Memory B cell (primary cell): ENCODE measurements around the gene KRT9.
"Not testable (repeated sequence)": the region's sequence is repeated elsewhere in the genome, so short reads cannot be mapped to it uniquely, and the experiment has no call there.

Experiments used
- ATAC-seq: fragments of 150-1000 bp; cut with Tn5 transposase; 2 replicates; pipeline ENCODE4 v1.10.0; 2021; ENCODE audit warnings: low read depth, mild to moderate bottlenecking, moderate library complexity
- DNase-seq, 2 donors: peaks; one replicate each; pipeline ENCODE4 v3.0.0; 2022; ENCODE audit warnings: low spot score in 2 of 2
- H3K27ac Mint-ChIP-seq: one replicate; pipeline ENCODE4 v1.8.0; 2022; ENCODE audit warnings: mild to moderate bottlenecking, moderate library complexity, mixed read lengths
- H3K27me3 Mint-ChIP-seq: one replicate; pipeline ENCODE4 v1.8.0; 2022; ENCODE audit warnings: mixed read lengths
- H3K36me3 Mint-ChIP-seq: one replicate; pipeline ENCODE4 v1.8.0; 2022; ENCODE audit warnings: mild to moderate bottlenecking, mixed read lengths
- H3K4me1 Mint-ChIP-seq: one replicate; pipeline ENCODE4 v1.8.0; 2022; ENCODE audit warnings: mixed read lengths
- H3K4me3 Mint-ChIP-seq: one replicate; pipeline ENCODE4 v1.8.0; 2022; ENCODE audit warnings: mild to moderate bottlenecking, moderate library complexity, mixed read lengths
- H3K9me3 Mint-ChIP-seq: one replicate; pipeline ENCODE4 v1.8.0; 2022; ENCODE audit warnings: mixed read lengths

KRT9 gene

GRCh38 chr17:41613277-41614082 lies 41.6 kb upstream of the KRT9 start:
- H3K27ac Mint-ChIP-seq, result no peak overlapping the region
- ATAC-seq, result no peak

GRCh38 chr17:41612376-41613160 lies 40.7 kb upstream of the KRT9 start, which contains the start of gene KRT16:
Gene KRT16 (minus strand): TSS chr17:41612767. CDS start chr17:41612688, 79 bp downstream.
- DNase-seq, H3K9me3 Mint-ChIP-seq, H3K27ac Mint-ChIP-seq, H3K4me1 Mint-ChIP-seq, ATAC-seq, H3K36me3 Mint-ChIP-seq, H3K4me3 Mint-ChIP-seq: not testable (repeated sequence)
- H3K27me3 Mint-ChIP-seq, result peaks cover 16% of the 10 kb centered on the region

More at GRCh38 chr17:41613277-41614082, 41.6 kb upstream of the KRT9 start:
- Mint-ChIP-seq H3K4me3 (no peak overlapping the region), H3K27me3 (peaks cover 15% of the 10 kb centered on the region), H3K4me1 (no peaks in the 10 kb centered on the region), H3K9me3 (no peaks in the 10 kb centered on the region), H3K36me3 (no peaks in the 10 kb centered on the region)
- no peak for DNase-seq

- H3K4me3 Mint-ChIP-seq, result no peak overlapping the region
- H3K27ac Mint-ChIP-seq, result no peak overlapping the region
- H3K4me1 Mint-ChIP-seq, result no peaks in the 10 kb centered on the region
- DNase-seq, result no peak
- no peak for ATAC-seq
- peaks cover 19% of the 10 kb centered on the region for H3K27me3 Mint-ChIP-seq
- peaks cover 11% of the 10 kb centered on the region for H3K9me3 Mint-ChIP-seq
- peaks cover 3% of the 10 kb centered on the region for H3K36me3 Mint-ChIP-seq
Observed at GRCh38 chr17:41610965-41611640, 39.2 kb upstream of the KRT9 start.

- not testable (repeated sequence) for H3K27ac Mint-ChIP-seq, DNase-seq, ATAC-seq, H3K36me3 Mint-ChIP-seq, H3K4me1 Mint-ChIP-seq, H3K4me3 Mint-ChIP-seq
- Mint-ChIP-seq H3K9me3 (peaks cover 14% of the 10 kb centered on the region), H3K27me3 (peaks cover 19% of the 10 kb centered on the region)
Observed at GRCh38 chr17:41610061-41610517, 38.2 kb upstream of the KRT9 start.

- not testable (repeated sequence) for H3K27ac Mint-ChIP-seq, ATAC-seq, DNase-seq, H3K4me1 Mint-ChIP-seq, H3K4me3 Mint-ChIP-seq, H3K36me3 Mint-ChIP-seq
- H3K9me3 Mint-ChIP-seq, result peaks cover 14% of the 10 kb centered on the region
- H3K27me3 Mint-ChIP-seq, result peaks cover 13% of the 10 kb centered on the region
Observed at GRCh38 chr17:41606930-41607329, 35.1 kb upstream of the KRT9 start.

- DNase-seq (no peak), ATAC-seq (no peak)
- Mint-ChIP-seq H3K4me3 (no peak overlapping the region), H3K9me3 (peaks cover 15% of the 10 kb centered on the region), H3K27ac (no peak overlapping the region), H3K27me3 (peaks cover 10% of the 10 kb centered on the region), H3K4me1 (no peaks in the 10 kb centered on the region), H3K36me3 (peaks cover 3% of the 10 kb centered on the region)
Observed at GRCh38 chr17:41602524-41602923, 30.7 kb upstream of the KRT9 start.

GRCh38 chr17:41600318-41600717 lies 28.5 kb upstream of the KRT9 start:
- H3K9me3 Mint-ChIP-seq, result peaks cover 4% of the 10 kb centered on the region
- no peak for ATAC-seq
- H3K4me3 Mint-ChIP-seq, result no peak overlapping the region
- DNase-seq, result no peak
- no peak overlapping the region for H3K27ac Mint-ChIP-seq
- H3K27me3 Mint-ChIP-seq, result peaks cover 9% of the 10 kb centered on the region
- no peaks in the 10 kb centered on the region for H3K36me3 Mint-ChIP-seq
- H3K4me1 Mint-ChIP-seq, result no peaks in the 10 kb centered on the region

- H3K36me3 Mint-ChIP-seq, result no peaks in the 10 kb centered on the region
- DNase-seq (no peak), ATAC-seq (no peak)
- H3K27me3 Mint-ChIP-seq, result peaks cover 11% of the 10 kb centered on the region
- peaks cover 4% of the 10 kb centered on the region for H3K9me3 Mint-ChIP-seq
- H3K27ac Mint-ChIP-seq, result no peak overlapping the region
- H3K4me1 Mint-ChIP-seq, result no peaks in the 10 kb centered on the region
- no peak overlapping the region for H3K4me3 Mint-ChIP-seq
Observed at GRCh38 chr17:41599680-41600079, 27.8 kb upstream of the KRT9 start.

GRCh38 chr17:41595585-41595984 lies 23.7 kb upstream of the KRT9 start:
- H3K9me3 Mint-ChIP-seq, result peaks cover 4% of the 10 kb centered on the region
- no peak overlapping the region for H3K4me3 Mint-ChIP-seq
- no peak for DNase-seq
- H3K4me1 Mint-ChIP-seq, result no peaks in the 10 kb centered on the region
- H3K36me3 Mint-ChIP-seq, result no peaks in the 10 kb centered on the region
- no peak overlapping the region for H3K27ac Mint-ChIP-seq
- H3K27me3 Mint-ChIP-seq, result peaks cover 18% of the 10 kb centered on the region
- ATAC-seq, result no peak

- DNase-seq, result no peak
- Mint-ChIP-seq H3K27me3 (peaks cover 22% of the 10 kb centered on the region), H3K4me3 (no peak overlapping the region), H3K4me1 (no peaks in the 10 kb centered on the region), H3K36me3 (no peaks in the 10 kb centered on the region), H3K27ac (no peak overlapping the region), H3K9me3 (peaks cover 4% of the 10 kb centered on the region)
- no peak for ATAC-seq
Observed at GRCh38 chr17:41594363-41594915, 22.6 kb upstream of the KRT9 start.

- peaks cover 1% of the 10 kb centered on the region for H3K9me3 Mint-ChIP-seq
Observed at GRCh38 chr17:41593306-41593981, 21.6 kb upstream of the KRT9 start.

GRCh38 chr17:41592601-41593305 lies 20.9 kb upstream of the KRT9 start:
- Mint-ChIP-seq H3K36me3 (no peaks in the 10 kb centered on the region), H3K4me3 (no peak overlapping the region), H3K27ac (no peak overlapping the region), H3K4me1 (no peaks in the 10 kb centered on the region), H3K27me3 (peaks cover 23% of the 10 kb centered on the region), H3K9me3 (peaks cover under 1% of the 10 kb centered on the region)
- DNase-seq (no peak), ATAC-seq (no peak)

More at GRCh38 chr17:41593306-41593981, 21.6 kb upstream of the KRT9 start:
- H3K4me1 Mint-ChIP-seq, result no peaks in the 10 kb centered on the region
- peaks cover 23% of the 10 kb centered on the region for H3K27me3 Mint-ChIP-seq
- DNase-seq (no peak), ATAC-seq (no peak)
- H3K36me3 Mint-ChIP-seq, result no peaks in the 10 kb centered on the region
- no peak overlapping the region for H3K4me3 Mint-ChIP-seq
- H3K27ac Mint-ChIP-seq, result no peak overlapping the region

- H3K27ac Mint-ChIP-seq, result no peak overlapping the region
- no peak for DNase-seq
- no peak for ATAC-seq
- peaks cover 19% of the 10 kb centered on the region for H3K27me3 Mint-ChIP-seq
- H3K4me3 Mint-ChIP-seq, result no peak overlapping the region
- H3K4me1 Mint-ChIP-seq, result no peaks in the 10 kb centered on the region
- no peaks in the 10 kb centered on the region for H3K9me3 Mint-ChIP-seq
- no peaks in the 10 kb centered on the region for H3K36me3 Mint-ChIP-seq
Observed at GRCh38 chr17:41589301-41589700, 17.4 kb upstream of the KRT9 start.
